Loucy (cell line): Measurements from ENCODE around the gene NECAB3.

ENCODE experiments used
- H2AFZ ChIP-seq: fragments of 200-600 bp; sonication (generic); 2 replicates; pipeline ENCODE4 v1.6.0; 2016; ENCODE audit warnings: antibody characterized with exemption, mild to moderate bottlenecking, low read length, moderate library complexity
- H3F3A ChIP-seq: fragments of 200-600 bp; 2 replicates; pipeline ENCODE4 v1.6.0; 2016; ENCODE audit warnings: antibody characterized with exemption, low read depth, mild to moderate bottlenecking
- H3K27me3 ChIP-seq: fragments of 200-600 bp; sonication (generic); 2 replicates; pipeline ENCODE4 v1.6.1; 2014; ENCODE audit warnings: low read length, mild to moderate bottlenecking; ENCODE audit not compliant: insufficient read depth, poor library complexity, severe bottlenecking
- H3K36me3 ChIP-seq: fragments of 200-600 bp; sonication (generic); 2 replicates; pipeline ENCODE4 v1.6.1; 2016; ENCODE audit warnings: low read length; ENCODE audit not compliant: insufficient read depth
- H3K4me1 ChIP-seq: fragments of 200-600 bp; sonication (generic); 2 replicates; pipeline ENCODE4 v1.5.1; 2014; ENCODE audit warnings: low read length, mild to moderate bottlenecking; ENCODE audit not compliant: insufficient read depth, poor library complexity, severe bottlenecking
- H3K4me2 ChIP-seq: fragments of 200-600 bp; sonication (generic); 2 replicates; pipeline ENCODE4 v1.6.0; 2014; ENCODE audit warnings: antibody characterized with exemption, low read length, low read depth, mild to moderate bottlenecking; ENCODE audit not compliant: poor library complexity, severe bottlenecking
- H3K4me3 ChIP-seq: fragments of 200-600 bp; sonication (generic); 2 replicates; pipeline ENCODE4 v1.5.1; 2014; ENCODE audit warnings: low read length, mild to moderate bottlenecking, mixed read lengths; ENCODE audit not compliant: poor library complexity, severe bottlenecking
- H3K79me2 ChIP-seq: fragments of 200-600 bp; sonication (generic); 2 replicates; pipeline ENCODE4 v1.6.1; 2014; ENCODE audit warnings: low read length; ENCODE audit not compliant: insufficient read depth
- H3K9ac ChIP-seq: fragments of 200-600 bp; sonication (generic); 2 replicates; pipeline ENCODE4 v1.6.0; 2014; ENCODE audit warnings: mild to moderate bottlenecking, low read depth, low read length, moderate library complexity; ENCODE audit not compliant: poor library complexity, severe bottlenecking
- H3K9me2 ChIP-seq: fragments of 200-600 bp; sonication (generic); replicated peaks from 2 replicates; pipeline ENCODE4 v1.6.1; 2016; ENCODE audit warnings: low read depth, low read length, mixed read lengths
- H3K9me3 ChIP-seq: fragments of 200-600 bp; sonication (generic); 2 replicates; pipeline ENCODE4 v1.6.1; 2014; ENCODE audit warnings: mild to moderate bottlenecking, antibody characterized with exemption, low read length, low read depth; ENCODE audit not compliant: insufficient read depth
- H4K20me1 ChIP-seq: fragments of 200-600 bp; sonication (generic); 2 replicates; pipeline ENCODE4 v1.6.0; 2014; ENCODE audit warnings: antibody characterized with exemption, low read length, mild to moderate bottlenecking; ENCODE audit not compliant: insufficient read depth, poor library complexity, severe bottlenecking
- CTCF ChIP-seq: fragments of 200-600 bp; sonication (generic); conservative IDR thresholded peaks from 2 replicates; pipeline ENCODE4 v1.5.1; 2014; ENCODE audit warnings: mild to moderate bottlenecking, antibody characterized with exemption, low read length
- EZH2phosphoT487 ChIP-seq: fragments of 200-600 bp; IDR thresholded peaks from 2 replicates; pipeline ENCODE4 v1.6.1; 2018; ENCODE audit warnings: antibody characterized with exemption, mild to moderate bottlenecking, moderate library complexity, borderline replicate concordance

NECAB3 gene

GRCh38 chr20:33669873-33670640, 4.2 kb downstream of the NECAB3 start:
- no peaks in the 10 kb centered on the region for H3K9me3 ChIP-seq
- no peaks in the 10 kb centered on the region for H3K36me3 ChIP-seq
- no peaks in the 10 kb centered on the region for H3K27me3 ChIP-seq
- no peaks in the 10 kb centered on the region for H3F3A ChIP-seq
- no peak overlapping the region for H3K4me2 ChIP-seq
- peaks cover 3% of the 10 kb centered on the region for H4K20me1 ChIP-seq
- H3K79me2 ChIP-seq = peaks cover 10% of the 10 kb centered on the region
- H3K4me1 ChIP-seq = peaks cover 20% of the 10 kb centered on the region
- no peak overlapping the region for H2AFZ ChIP-seq
- H3K9ac ChIP-seq = no peak overlapping the region
- H3K9me2 ChIP-seq = no peaks in the 10 kb centered on the region
- no peak for TF ChIP-seq CTCF
- TF ChIP-seq EZH2phosphoT487 = no peak
- no peak overlapping the region for H3K4me3 ChIP-seq

- H3K27me3 ChIP-seq = no peaks in the 10 kb centered on the region
- H3K4me1 ChIP-seq = peaks cover 26% of the 10 kb centered on the region
- no peaks in the 10 kb centered on the region for H3K9me3 ChIP-seq
- TF ChIP-seq CTCF = no peak
- no peak for TF ChIP-seq EZH2phosphoT487
- no peak overlapping the region for H3K4me3 ChIP-seq
- H3K36me3 ChIP-seq = no peaks in the 10 kb centered on the region
- no peaks in the 10 kb centered on the region for H3F3A ChIP-seq
- H4K20me1 ChIP-seq = peaks cover 3% of the 10 kb centered on the region
- H3K9ac ChIP-seq = no peak overlapping the region
- H3K79me2 ChIP-seq = peaks cover 10% of the 10 kb centered on the region
- H2AFZ ChIP-seq = no peak overlapping the region
- H3K4me2 ChIP-seq = no peak overlapping the region
- H3K9me2 ChIP-seq = no peaks in the 10 kb centered on the region
These were observed 5.0 kb downstream of the NECAB3 start for GRCh38 chr20:33669224-33669623.

GRCh38 chr20:33668466-33669155, 5.6 kb downstream of the NECAB3 start:
- Histone ChIP-seq H2AFZ (no peak overlapping the region), H3K4me2 (no peak overlapping the region), H3K4me1 (peaks cover 29% of the 10 kb centered on the region), H3K4me3 (no peak overlapping the region), H3K36me3 (no peaks in the 10 kb centered on the region), H3F3A (no peaks in the 10 kb centered on the region), H4K20me1 (peaks cover 3% of the 10 kb centered on the region), H3K9ac (no peak overlapping the region), H3K79me2 (peaks cover 7% of the 10 kb centered on the region), H3K9me3 (no peaks in the 10 kb centered on the region), H3K9me2 (no peaks in the 10 kb centered on the region), H3K27me3 (no peaks in the 10 kb centered on the region)
- no peak for TF ChIP-seq CTCF
- no peak for TF ChIP-seq EZH2phosphoT487
